WTC11 (cell line): ENCODE measurements around the gene ATP6AP1. TPM values are rescaled to one million over a fixed set of nuclear protein-coding genes. Genes with fewer than 3 reads are reported as not detected.
A peak's percentile ranks its signal among the peaks of the same experiment; 100 is the strongest.

Source experiments
- ATAC-seq: fragments of 200-7000 bp; cut with Tn5 transposase; 2 replicates; pipeline ENCODE4 v1.10.0; 2021; ENCODE audit warnings: mild to moderate bottlenecking, moderate library complexity
- CTCF ChIA-PET: fragments of 300-600 bp; sonication (Branson Sonifier 250); formaldehyde crosslinking; loops from one replicate; lab custom pipeline; 2021; ENCODE audit warnings: antibody characterized with exemption; lab: Charles Lee
- POLR2A ChIA-PET: fragments of 350-600 bp; sonication (Branson Sonifier 250); formaldehyde crosslinking; loops from one replicate; lab custom pipeline; 2021; ENCODE audit warnings: antibody characterized with exemption; lab: Charles Lee
- DNase-seq: peaks from one replicate; pipeline ENCODE4 v3.0.0; 2021; ENCODE audit warnings: low spot score
- H3K27ac Mint-ChIP-seq: 2 replicates; pipeline ENCODE4 v1.8.0; 2021; ENCODE audit warnings: mixed read lengths
- H3K27me3 Mint-ChIP-seq: 2 replicates; pipeline ENCODE4 v1.8.0; 2021; ENCODE audit warnings: low read depth, mild to moderate bottlenecking, moderate library complexity, mixed read lengths
- H3K36me3 Mint-ChIP-seq: 2 replicates; pipeline ENCODE4 v1.8.0; 2021; ENCODE audit warnings: mixed read lengths
- H3K4me1 Mint-ChIP-seq: 2 replicates; pipeline ENCODE4 v1.8.0; 2022; ENCODE audit warnings: mixed read lengths
- H3K4me3 Mint-ChIP-seq: 2 replicates; pipeline ENCODE4 v1.8.0; 2021; ENCODE audit warnings: mild to moderate bottlenecking, moderate library complexity, mixed read lengths
- H3K9me3 Mint-ChIP-seq: 2 replicates; pipeline ENCODE4 v1.8.0; 2021; ENCODE audit warnings: mixed read lengths
- AR ChIP-seq: fragments of 250-450 bp; sonication (Bioruptor Pico); IDR thresholded peaks from 2 replicates; pipeline ENCODE4 v1.9.0; 2021; ENCODE audit warnings: mild to moderate bottlenecking
- EMX1 ChIP-seq: fragments of 250-450 bp; sonication (Bioruptor Pico); IDR thresholded peaks from 2 replicates; pipeline ENCODE4 v1.8.0; 2021; ENCODE audit warnings: mild to moderate bottlenecking
- HMGA2 ChIP-seq: fragments of 250-450 bp; sonication (Bioruptor Pico); IDR thresholded peaks from 2 replicates; pipeline ENCODE4 v1.4.0; 2021; ENCODE audit warnings: mild to moderate bottlenecking, moderate library complexity
- NR3C1 ChIP-seq: sonication (generic); formaldehyde crosslinking; conservative IDR thresholded peaks from 2 replicates; pipeline ENCODE4 v1.8.1; 2023; ENCODE audit warnings: low read depth, mild to moderate bottlenecking, missing genetic modification reagents
- total RNA-seq: library from RNA; stranded (reverse); gene quantifications from 3 replicates; pipeline ENCODE4 v1.2.3, GENCODE V29; 2021
- TF ChIP-seq, protein P1 (sequence below): sonication (generic); formaldehyde crosslinking; IDR thresholded peaks from 2 replicates; pipeline ENCODE4 v1.8.1; 2023; ENCODE audit warnings: mild to moderate bottlenecking, missing genetic modification reagents, borderline replicate concordance
- TF ChIP-seq, protein P2 (sequence below): fragments of 200-600 bp; IDR thresholded peaks from 2 replicates; pipeline ENCODE4 v1.8.0; 2022; ENCODE audit warnings: antibody characterized with exemption
- TF ChIP-seq, protein P3 (sequence below): sonication (generic); formaldehyde crosslinking; IDR thresholded peaks from 2 replicates; pipeline ENCODE4 v1.8.0; 2022; ENCODE audit warnings: mild to moderate bottlenecking, missing genetic modification reagents
- TF ChIP-seq, protein P4 (sequence below): fragments of 250-450 bp; sonication (Bioruptor Pico); IDR thresholded peaks from 2 replicates; pipeline ENCODE4 v1.9.0; 2021; ENCODE audit warnings: mild to moderate bottlenecking
- TF ChIP-seq, protein P5 (sequence below): sonication (generic); formaldehyde crosslinking; IDR thresholded peaks from 2 replicates; pipeline ENCODE4 v1.8.1; 2023; ENCODE audit warnings: mild to moderate bottlenecking, missing genetic modification reagents

ATP6AP1 gene
- total RNA-seq, 1 experiment from 2014 or later = 43.9 TPM

GRCh38 chrX:154398668-154399526 is 29.6 kb upstream of the ATP6AP1 start:
- no peak for ATAC-seq

GRCh38 chrX:154399527-154400368 is 28.7 kb upstream of the ATP6AP1 start:
- Mint-ChIP-seq H3K9me3 (no peaks in the 10 kb centered on the region), H3K27ac (peak overlapping the region; percentile 99), H3K4me1 (peaks cover 16% of the 10 kb centered on the region), H3K27me3 (no peaks in the 10 kb centered on the region), H3K36me3 (peaks cover 25% of the 10 kb centered on the region), H3K4me3 (peak overlapping the region; percentile 97)
- no peak for DNase-seq
- 0 out of 2 replicates have a peak, but pooled peaks have one; percentile 50 for TF ChIP-seq AR (CRISPR knock-in tag)
- no peak for TF ChIP-seq HMGA2 (CRISPR knock-in tag)
- TF ChIP-seq EMX1 (CRISPR knock-in tag) = peak; percentile 29; the same call in 1 of the 2 replicates
- TF ChIP-seq, protein P1, sequence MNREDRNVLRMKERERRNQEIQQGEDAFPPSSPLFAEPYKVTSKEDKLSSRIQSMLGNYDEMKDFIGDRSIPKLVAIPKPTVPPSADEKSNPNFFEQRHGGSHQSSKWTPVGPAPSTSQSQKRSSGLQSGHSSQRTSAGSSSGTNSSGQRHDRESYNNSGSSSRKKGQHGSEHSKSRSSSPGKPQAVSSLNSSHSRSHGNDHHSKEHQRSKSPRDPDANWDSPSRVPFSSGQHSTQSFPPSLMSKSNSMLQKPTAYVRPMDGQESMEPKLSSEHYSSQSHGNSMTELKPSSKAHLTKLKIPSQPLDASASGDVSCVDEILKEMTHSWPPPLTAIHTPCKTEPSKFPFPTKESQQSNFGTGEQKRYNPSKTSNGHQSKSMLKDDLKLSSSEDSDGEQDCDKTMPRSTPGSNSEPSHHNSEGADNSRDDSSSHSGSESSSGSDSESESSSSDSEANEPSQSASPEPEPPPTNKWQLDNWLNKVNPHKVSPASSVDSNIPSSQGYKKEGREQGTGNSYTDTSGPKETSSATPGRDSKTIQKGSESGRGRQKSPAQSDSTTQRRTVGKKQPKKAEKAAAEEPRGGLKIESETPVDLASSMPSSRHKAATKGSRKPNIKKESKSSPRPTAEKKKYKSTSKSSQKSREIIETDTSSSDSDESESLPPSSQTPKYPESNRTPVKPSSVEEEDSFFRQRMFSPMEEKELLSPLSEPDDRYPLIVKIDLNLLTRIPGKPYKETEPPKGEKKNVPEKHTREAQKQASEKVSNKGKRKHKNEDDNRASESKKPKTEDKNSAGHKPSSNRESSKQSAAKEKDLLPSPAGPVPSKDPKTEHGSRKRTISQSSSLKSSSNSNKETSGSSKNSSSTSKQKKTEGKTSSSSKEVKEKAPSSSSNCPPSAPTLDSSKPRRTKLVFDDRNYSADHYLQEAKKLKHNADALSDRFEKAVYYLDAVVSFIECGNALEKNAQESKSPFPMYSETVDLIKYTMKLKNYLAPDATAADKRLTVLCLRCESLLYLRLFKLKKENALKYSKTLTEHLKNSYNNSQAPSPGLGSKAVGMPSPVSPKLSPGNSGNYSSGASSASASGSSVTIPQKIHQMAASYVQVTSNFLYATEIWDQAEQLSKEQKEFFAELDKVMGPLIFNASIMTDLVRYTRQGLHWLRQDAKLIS (CRISPR knock-in tag) = no peak
- ChIA-PET POLR2A (interaction anchor here (1.3 to 1.8 kb wide), 3 partner anchors 9 to 30 kb away, joined by 3 to 4 read pairs (median 4); partner anchors contain the start of gene DNASE1L1), CTCF (interaction anchor here (1.5 to 2.8 kb wide), 2 partner anchors 26 to 127 kb away, joined by 3 to 7 read pairs; no protein-coding TSS in a partner anchor)
- no peak for ATAC-seq

More at GRCh38 chrX:154398668-154399526, 29.6 kb upstream of the ATP6AP1 start:
- ChIA-PET POLR2A (interaction anchor here (1.1 to 2.6 kb wide), 7 partner anchors 10 to 29 kb away, joined by 4 to 12 read pairs (median 6); partner anchors contain the start of genes DNASE1L1 and EMD), CTCF (interaction anchor here (2.8 kb wide), 1 partner anchor 128 kb away, joined by 7 read pairs; no protein-coding TSS in a partner anchor)
- peak; percentile 72 for DNase-seq
- Mint-ChIP-seq H3K36me3 (peaks cover 25% of the 10 kb centered on the region), H3K27me3 (no peaks in the 10 kb centered on the region)
- TF ChIP-seq, protein P2, sequence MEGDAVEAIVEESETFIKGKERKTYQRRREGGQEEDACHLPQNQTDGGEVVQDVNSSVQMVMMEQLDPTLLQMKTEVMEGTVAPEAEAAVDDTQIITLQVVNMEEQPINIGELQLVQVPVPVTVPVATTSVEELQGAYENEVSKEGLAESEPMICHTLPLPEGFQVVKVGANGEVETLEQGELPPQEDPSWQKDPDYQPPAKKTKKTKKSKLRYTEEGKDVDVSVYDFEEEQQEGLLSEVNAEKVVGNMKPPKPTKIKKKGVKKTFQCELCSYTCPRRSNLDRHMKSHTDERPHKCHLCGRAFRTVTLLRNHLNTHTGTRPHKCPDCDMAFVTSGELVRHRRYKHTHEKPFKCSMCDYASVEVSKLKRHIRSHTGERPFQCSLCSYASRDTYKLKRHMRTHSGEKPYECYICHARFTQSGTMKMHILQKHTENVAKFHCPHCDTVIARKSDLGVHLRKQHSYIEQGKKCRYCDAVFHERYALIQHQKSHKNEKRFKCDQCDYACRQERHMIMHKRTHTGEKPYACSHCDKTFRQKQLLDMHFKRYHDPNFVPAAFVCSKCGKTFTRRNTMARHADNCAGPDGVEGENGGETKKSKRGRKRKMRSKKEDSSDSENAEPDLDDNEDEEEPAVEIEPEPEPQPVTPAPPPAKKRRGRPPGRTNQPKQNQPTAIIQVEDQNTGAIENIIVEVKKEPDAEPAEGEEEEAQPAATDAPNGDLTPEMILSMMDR = peak; percentile 73
- TF ChIP-seq, protein P3, sequence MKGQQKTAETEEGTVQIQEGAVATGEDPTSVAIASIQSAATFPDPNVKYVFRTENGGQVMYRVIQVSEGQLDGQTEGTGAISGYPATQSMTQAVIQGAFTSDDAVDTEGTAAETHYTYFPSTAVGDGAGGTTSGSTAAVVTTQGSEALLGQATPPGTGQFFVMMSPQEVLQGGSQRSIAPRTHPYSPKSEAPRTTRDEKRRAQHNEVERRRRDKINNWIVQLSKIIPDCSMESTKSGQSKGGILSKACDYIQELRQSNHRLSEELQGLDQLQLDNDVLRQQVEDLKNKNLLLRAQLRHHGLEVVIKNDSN = peak; percentile 51; the same call in 1 of the 2 replicates
- TF ChIP-seq NR3C1 (CRISPR knock-in tag) = no peak
- TF ChIP-seq, protein P4, sequence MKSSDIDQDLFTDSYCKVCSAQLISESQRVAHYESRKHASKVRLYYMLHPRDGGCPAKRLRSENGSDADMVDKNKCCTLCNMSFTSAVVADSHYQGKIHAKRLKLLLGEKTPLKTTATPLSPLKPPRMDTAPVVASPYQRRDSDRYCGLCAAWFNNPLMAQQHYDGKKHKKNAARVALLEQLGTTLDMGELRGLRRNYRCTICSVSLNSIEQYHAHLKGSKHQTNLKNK (CRISPR knock-in tag) = 0 out of 2 replicates have a peak, but pooled peaks have one; percentile 15
- TF ChIP-seq, protein P5, sequence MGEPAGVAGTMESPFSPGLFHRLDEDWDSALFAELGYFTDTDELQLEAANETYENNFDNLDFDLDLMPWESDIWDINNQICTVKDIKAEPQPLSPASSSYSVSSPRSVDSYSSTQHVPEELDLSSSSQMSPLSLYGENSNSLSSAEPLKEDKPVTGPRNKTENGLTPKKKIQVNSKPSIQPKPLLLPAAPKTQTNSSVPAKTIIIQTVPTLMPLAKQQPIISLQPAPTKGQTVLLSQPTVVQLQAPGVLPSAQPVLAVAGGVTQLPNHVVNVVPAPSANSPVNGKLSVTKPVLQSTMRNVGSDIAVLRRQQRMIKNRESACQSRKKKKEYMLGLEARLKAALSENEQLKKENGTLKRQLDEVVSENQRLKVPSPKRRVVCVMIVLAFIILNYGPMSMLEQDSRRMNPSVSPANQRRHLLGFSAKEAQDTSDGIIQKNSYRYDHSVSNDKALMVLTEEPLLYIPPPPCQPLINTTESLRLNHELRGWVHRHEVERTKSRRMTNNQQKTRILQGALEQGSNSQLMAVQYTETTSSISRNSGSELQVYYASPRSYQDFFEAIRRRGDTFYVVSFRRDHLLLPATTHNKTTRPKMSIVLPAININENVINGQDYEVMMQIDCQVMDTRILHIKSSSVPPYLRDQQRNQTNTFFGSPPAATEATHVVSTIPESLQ (CRISPR knock-in tag) = no peak
- TF ChIP-seq, all 79 proteins: peak for 3
- peak overlapping the region; percentile 97 for H3K4me3 Mint-ChIP-seq
- peaks cover 16% of the 10 kb centered on the region for H3K4me1 Mint-ChIP-seq
- no peaks in the 10 kb centered on the region for H3K9me3 Mint-ChIP-seq
- H3K27ac Mint-ChIP-seq = peak overlapping the region; percentile 99
